Measurements from ENCODE around the gene CD200.

CD200 gene

DNA sequence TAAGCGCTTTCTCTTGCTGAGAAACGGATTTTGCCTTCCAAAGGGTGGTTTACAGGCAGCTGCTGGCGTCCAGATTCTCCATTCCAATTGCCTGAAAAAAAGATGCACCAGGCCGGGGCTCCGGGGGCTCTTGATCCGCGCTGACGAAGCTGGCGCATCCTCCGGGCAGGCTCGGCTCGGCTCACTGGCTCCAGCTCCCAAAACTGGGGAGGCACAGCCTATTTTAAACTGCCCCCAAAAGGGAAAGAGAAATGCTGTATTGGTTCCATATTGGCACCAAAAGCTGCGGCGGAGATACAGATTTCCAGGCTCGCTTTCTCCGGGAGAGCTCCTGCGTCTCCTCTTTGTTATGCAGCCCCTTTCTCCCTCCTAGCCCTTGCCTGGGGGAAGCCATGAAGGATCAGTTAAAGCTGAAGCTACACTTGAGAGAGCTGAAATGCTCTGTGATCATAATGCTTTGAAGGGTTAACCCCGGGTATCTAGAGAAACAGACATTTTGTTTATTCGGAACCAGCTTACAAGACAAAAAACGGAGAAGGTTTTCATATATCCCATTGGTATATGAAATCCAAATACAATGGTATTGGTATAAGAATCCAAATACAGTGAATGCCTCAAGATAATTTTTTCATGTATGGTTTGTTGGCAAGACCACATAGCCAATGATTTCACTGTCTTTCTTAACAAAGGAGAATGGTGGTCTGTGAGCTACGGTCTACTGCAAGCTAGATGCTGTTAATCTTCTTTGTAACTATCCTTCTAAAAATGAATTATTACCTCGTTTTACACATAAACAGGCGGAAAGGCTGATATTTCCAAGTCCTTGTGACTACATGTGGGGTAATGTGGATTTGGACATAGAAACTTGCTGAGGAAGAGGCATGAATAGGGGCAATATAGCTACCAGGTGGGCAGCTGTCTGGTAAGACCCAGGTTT is 693 bp downstream of the CD200 start:
- DNase-seq (ENCODE audit: low spot score) = no peak

GRCh38 chr3:112334691-112335433 is 1.9 kb downstream of the CD200 start:
- no peak for DNase-seq (ENCODE audit: low spot score)

DNA sequence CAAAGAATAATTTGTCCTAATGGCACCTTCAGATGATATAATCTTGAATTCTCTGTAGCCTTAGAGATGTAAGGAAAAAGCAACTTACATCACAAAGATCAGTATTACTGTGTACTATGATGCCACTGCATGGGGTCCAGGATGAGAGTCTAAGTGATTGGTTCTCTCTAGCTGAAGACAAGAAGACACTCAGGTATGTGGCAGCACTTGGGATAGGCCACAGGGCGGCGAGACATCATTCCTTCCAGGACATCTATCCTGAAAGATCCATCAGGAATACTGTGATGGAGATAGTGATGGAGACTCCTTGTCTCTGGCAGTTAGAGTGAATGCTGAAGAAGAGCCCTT is 2.5 kb downstream of the CD200 start:
- DNase-seq (ENCODE audit: low spot score) = no peak

- DNase-seq (ENCODE audit: low spot score) = no peak
Measured at GRCh38 chr3:112338021-112338726, 5.2 kb downstream of the CD200 start.

DNA sequence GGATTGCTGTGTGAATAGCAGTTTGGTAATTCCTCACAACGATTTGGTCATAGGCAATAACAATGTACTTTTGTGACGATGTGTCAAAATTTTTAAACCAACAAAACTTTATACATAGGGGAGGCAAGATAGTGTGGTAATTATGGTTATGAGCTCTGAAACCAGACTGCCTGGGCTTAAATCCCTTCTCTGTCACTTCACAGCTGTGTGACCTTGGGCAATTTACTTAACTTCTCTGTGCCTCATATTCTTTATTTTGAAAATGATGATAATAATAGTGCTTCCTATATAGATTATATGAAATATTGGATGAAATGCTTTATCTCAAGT is 5.7 kb downstream of the CD200 start:
- DNase-seq (ENCODE audit: low spot score) = no peak

DNA sequence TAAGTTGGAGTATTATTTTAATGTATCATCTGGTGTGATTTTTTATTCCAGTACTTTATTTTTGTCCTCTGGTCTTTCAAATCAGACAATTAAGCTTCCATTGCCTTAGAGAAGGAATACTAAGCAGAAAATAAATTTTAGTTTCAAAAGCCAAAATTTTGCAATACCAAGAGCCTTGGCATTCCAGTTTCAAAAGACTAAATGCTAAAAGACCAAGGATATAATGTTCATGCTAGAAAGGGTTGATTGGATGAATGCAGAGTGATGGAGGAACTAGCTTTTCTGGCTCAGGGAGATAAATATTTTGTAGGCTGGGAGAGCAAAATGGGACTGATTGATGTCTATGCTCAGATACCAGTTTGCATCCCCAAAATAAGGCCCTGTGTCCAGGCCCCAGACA is 6.2 kb downstream of the CD200 start:
- no peak for DNase-seq (ENCODE audit: low spot score)

- DNase-seq (ENCODE audit: low spot score) = no peak
Measured at GRCh38 chr3:112339609-112340008, 6.7 kb downstream of the CD200 start.

DNA sequence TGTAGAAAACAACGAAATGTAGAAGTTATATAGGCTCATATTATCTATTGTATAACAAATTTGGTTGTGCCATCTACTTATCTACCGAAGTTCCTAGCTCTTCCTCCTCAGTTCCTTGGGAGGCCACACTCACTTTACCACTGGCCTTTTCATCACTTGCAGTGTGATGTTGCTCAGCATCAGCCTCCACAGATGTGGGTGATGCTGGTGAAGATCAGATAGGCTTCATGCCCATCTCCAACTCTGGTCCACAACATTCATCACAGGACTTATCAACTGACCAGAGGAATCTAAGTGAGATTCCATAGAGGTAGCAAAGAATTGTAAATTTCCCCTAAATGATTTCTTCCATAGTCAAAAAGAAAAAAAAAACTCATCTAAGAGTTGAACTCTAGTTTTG is 8.4 kb downstream of the CD200 start:
- DNase-seq (ENCODE audit: low spot score) = no peak

GRCh38 chr3:112345681-112346080 is 12.7 kb downstream of the CD200 start:
- no peak for DNase-seq (ENCODE audit: low spot score)

- no peak for DNase-seq (ENCODE audit: low spot score)
Measured at GRCh38 chr3:112346491-112347122, 13.7 kb downstream of the CD200 start.

- no peak for DNase-seq (ENCODE audit: low spot score)
Measured at GRCh38 chr3:112348943-112349342, 16.0 kb downstream of the CD200 start.

GRCh38 chr3:112349557-112349956 is 16.6 kb downstream of the CD200 start:
- no peak for DNase-seq (ENCODE audit: low spot score)

GRCh38 chr3:112350018-112350810 is 17.3 kb downstream of the CD200 start:
- no peak for DNase-seq (ENCODE audit: low spot score)

- DNase-seq (ENCODE audit: low spot score) = no peak
Measured at GRCh38 chr3:112351036-112351435, 18.1 kb downstream of the CD200 start.

DNA sequence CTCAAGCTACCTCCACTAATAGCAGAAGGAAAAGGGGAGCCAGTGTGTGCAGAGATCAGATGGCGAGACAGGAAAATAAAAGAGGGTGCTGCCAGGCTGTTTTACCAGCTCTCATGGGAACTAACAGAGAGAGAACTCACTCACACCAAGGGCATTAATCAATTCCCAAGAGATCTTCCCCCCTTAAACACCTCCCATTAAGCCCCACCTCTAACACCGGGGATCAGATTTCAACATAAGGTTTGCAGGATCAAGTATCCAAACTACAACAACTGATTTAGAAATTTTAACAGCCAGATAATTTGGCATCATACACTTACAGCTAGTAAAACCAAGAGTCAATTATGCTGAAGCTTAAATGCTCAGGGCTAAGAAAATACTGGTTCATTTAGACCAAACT is 18.9 kb downstream of the CD200 start:
- no peak for DNase-seq (ENCODE audit: low spot score)

- no peak for DNase-seq (ENCODE audit: low spot score)
Measured at GRCh38 chr3:112352720-112353119, 19.8 kb downstream of the CD200 start.

DNA sequence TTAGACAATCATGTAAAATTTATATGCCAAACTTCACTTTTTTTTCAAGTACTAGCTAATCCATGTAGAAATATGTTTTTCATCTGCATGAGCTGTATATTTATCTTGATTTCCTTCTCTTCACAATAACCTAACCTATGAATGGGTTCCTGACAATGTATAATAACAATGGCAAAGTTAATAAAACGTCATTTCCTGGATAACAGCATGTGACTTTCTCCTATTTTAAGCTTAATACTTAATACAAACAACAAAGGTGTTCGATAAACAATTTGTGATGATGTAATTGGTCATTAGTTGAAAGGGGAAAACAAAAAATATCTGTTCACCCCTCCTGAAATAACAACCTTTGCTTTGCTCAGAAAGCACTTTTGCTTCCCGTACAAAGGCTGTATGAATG is 20.4 kb downstream of the CD200 start:
- DNase-seq (ENCODE audit: low spot score) = no peak

GRCh38 chr3:112354642-112355306 is 21.8 kb downstream of the CD200 start:
- no peak for DNase-seq (ENCODE audit: low spot score)

DNA sequence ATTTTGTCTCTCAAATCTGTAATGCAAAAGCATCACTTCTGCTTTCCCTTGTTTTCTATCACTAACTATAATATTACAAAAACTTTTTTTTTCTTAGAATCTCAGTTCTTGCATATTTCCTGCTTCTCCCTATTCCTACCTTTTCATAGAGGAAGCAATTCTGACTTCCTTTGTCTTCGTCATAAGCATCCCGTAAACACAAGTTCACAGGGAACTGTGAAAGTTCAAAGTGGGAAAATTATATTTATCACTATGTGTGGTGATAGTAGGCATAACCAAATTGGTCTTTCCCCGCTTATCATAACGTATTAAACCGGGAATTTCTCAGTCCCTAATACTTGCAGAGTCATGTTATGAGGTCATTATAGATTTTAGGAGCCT is 22.3 kb downstream of the CD200 start:
- DNase-seq (ENCODE audit: low spot score) = no peak

DNA sequence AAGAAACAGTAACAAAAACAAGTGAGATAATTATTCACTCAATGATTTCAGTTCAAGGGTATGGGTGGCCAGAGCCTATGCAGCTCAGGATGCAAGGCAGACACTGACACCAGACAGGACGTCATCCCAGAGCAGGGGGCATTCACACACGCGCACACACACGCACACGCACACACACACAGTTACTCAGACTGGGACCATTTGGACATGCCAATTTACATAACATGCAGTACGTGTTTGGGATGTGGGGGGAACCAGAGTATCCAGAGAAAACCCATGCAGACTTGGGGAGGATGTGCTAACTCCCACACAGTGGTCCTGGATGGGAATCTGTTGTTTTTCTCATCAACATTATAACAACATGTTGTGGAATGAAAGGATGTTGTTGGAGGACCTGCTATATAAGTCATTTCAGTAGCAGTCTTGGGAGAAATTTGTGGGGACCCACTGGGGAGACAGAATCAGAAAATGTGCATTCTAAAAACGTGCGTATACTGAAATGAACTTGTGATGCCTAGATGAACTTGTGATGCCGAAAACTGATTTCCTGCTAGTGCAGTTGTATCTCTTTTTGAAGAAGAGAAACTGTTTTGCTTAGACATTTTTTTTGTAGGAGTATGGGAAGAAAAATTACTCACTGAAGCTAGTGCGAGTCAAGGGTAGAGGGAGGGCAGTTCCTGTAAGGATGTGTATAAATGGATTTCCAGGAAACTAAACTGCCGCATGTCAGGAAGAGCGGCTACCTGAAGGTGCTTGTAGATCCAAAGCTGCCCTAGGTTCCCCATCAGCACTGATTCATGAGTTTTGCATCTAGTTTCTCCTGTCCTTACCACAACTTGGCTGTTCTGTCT is 25.2 kb downstream of the CD200 start:
- DNase-seq (ENCODE audit: low spot score) = no peak

Measured in CD4-positive, alpha-beta T cell treated with Interleukin-6 at 100 ng/mL for 8 hours (primary cell).